IMR-90 (cell line): ENCODE results near the gene GNG7. TPM values are rescaled to one million over a fixed set of nuclear protein-coding genes. Genes with fewer than 3 reads are reported as not detected.

Experiments used
- ATAC-seq: fragments of 200-7000 bp; cut with Tn5 transposase; 2 replicates; pipeline ENCODE4 v1.9.1; 2020; ENCODE audit warnings: low read depth, mild to moderate bottlenecking, moderate library complexity
- BruUV-seq: library from RNA; stranded (reverse); fragments of 400-500 nt; replicated peaks from 2 replicates; lab custom pipeline; 2021; lab: Mats Ljungman, UMichigan
- CTCF ChIA-PET: fragments of 300-600 bp; formaldehyde crosslinking; extraction: SDS; loops from one replicate; lab custom pipeline; 2021; ENCODE audit warnings: antibody characterized with exemption; lab: Yijun Ruan, JAX
- POLR2A ChIA-PET: fragments of 300-600 bp; sonication (Branson Sonifier 250); formaldehyde crosslinking; loops from one replicate; lab custom pipeline; 2022; ENCODE audit warnings: antibody characterized with exemption; ENCODE audit not compliant: unreplicated experiment; lab: Charles Lee
- DNase-seq: peaks from one replicate; pipeline ENCODE4 v3.0.0; 2013
- H2AFZ ChIP-seq: replicated peaks from 2 replicates; pipeline ENCODE3; 2013; ENCODE audit warnings: low read length, mild to moderate bottlenecking; ENCODE audit not compliant: poor library complexity
- H2AK5ac ChIP-seq: 2 replicates; pipeline ENCODE4 v1.6.1; 2013; ENCODE audit warnings: low read depth, low read length, inconsistent platforms
- H2AK9ac ChIP-seq: replicated peaks from 2 replicates; pipeline ENCODE3; 2013; ENCODE audit warnings: mild to moderate bottlenecking, low read depth, low read length, moderate library complexity; ENCODE audit not compliant: poor library complexity
- H2BK120ac ChIP-seq: 2 replicates; pipeline ENCODE4 v1.6.1; 2013; ENCODE audit warnings: low read depth, low read length, inconsistent platforms
- H2BK15ac ChIP-seq: 3 replicates; pipeline ENCODE4 v1.6.1; 2013; ENCODE audit warnings: low read depth, low read length, inconsistent platforms
- H2BK20ac ChIP-seq: 2 replicates; pipeline ENCODE4 v1.6.1; 2013; ENCODE audit warnings: low read depth, mild to moderate bottlenecking, inconsistent platforms, low read length, moderate library complexity
- H2BK5ac ChIP-seq: 2 replicates; pipeline ENCODE4 v1.6.1; 2013; ENCODE audit warnings: mild to moderate bottlenecking, low read depth, low read length, inconsistent platforms; ENCODE audit not compliant: poor library complexity, severe bottlenecking
- H3K14ac ChIP-seq: replicated peaks from 2 replicates; pipeline ENCODE4 v1.6.1; 2013; ENCODE audit warnings: low read depth, low read length, inconsistent platforms
- H3K18ac ChIP-seq: 2 replicates; pipeline ENCODE4 v1.6.1; 2013; ENCODE audit warnings: low read depth, low read length, control low read depth
- H3K23ac ChIP-seq: 2 replicates; pipeline ENCODE4 v1.6.1; 2013; ENCODE audit warnings: low read depth, low read length, inconsistent platforms
- H3K27ac ChIP-seq: 2 replicates; pipeline ENCODE4 v1.5.1; 2013; ENCODE audit warnings: mild to moderate bottlenecking, control low read depth, low read length; ENCODE audit not compliant: insufficient read depth
- H3K27me3 ChIP-seq: 2 replicates; pipeline ENCODE4 v1.6.1; 2013; ENCODE audit warnings: low read length; ENCODE audit not compliant: control insufficient read depth, insufficient read depth
- H3K36me3 ChIP-seq: 2 replicates; pipeline ENCODE4 v1.6.1; 2013; ENCODE audit warnings: low read length, mixed read lengths; ENCODE audit not compliant: control insufficient read depth, insufficient read depth
- H3K4ac ChIP-seq: 2 replicates; pipeline ENCODE4 v1.6.1; 2013; ENCODE audit warnings: low read depth, low read length, inconsistent platforms
- H3K4me1 ChIP-seq: 2 replicates; pipeline ENCODE4 v1.6.1; 2013; ENCODE audit warnings: low read length, mixed read lengths; ENCODE audit not compliant: control insufficient read depth, insufficient read depth
- H3K4me2 ChIP-seq: 2 replicates; pipeline ENCODE4 v1.6.1; 2013; ENCODE audit warnings: low read depth, mild to moderate bottlenecking, control low read depth, low read length, moderate library complexity
- H3K4me3 ChIP-seq: 2 replicates; pipeline ENCODE4 v1.5.1; 2013; ENCODE audit warnings: low read depth, mild to moderate bottlenecking, control low read depth, low read length, moderate library complexity; ENCODE audit not compliant: insufficient read depth
- H3K56ac ChIP-seq: 2 replicates; pipeline ENCODE4 v1.6.1; 2013; ENCODE audit warnings: low read length, inconsistent platforms; ENCODE audit not compliant: insufficient read depth; ENCODE audit errors: extremely low read depth
- H3K79me1 ChIP-seq, 2 experiments: 2 replicates each; pipeline ENCODE4 v1.6.1; 2013; ENCODE audit warnings: low read length in 2 of 2, inconsistent platforms in 1 of 2, low read depth in 1 of 2
- H3K9ac ChIP-seq: 2 replicates; pipeline ENCODE4 v1.6.1; 2013; ENCODE audit warnings: low read depth, low read length, control low read depth
- H3K9me1 ChIP-seq: 2 replicates; pipeline ENCODE4 v1.6.1; 2013; ENCODE audit warnings: low read length, inconsistent platforms; ENCODE audit not compliant: insufficient read depth
- H3K9me3 ChIP-seq: 2 replicates; pipeline ENCODE4 v1.6.1; 2013; ENCODE audit warnings: low read length; ENCODE audit not compliant: control insufficient read depth, insufficient read depth
- H4K20me1 ChIP-seq: 2 replicates; pipeline ENCODE4 v1.6.1; 2013; ENCODE audit warnings: low read length, inconsistent platforms; ENCODE audit not compliant: insufficient read depth
- H4K5ac ChIP-seq: 2 replicates; pipeline ENCODE4 v1.6.1; 2013; ENCODE audit warnings: mild to moderate bottlenecking, low read depth, low read length, control low read depth
- H4K8ac ChIP-seq, 2 experiments: 2 replicates each; pipeline ENCODE4 v1.6.1; 2013; ENCODE audit warnings: low read depth in 2 of 2, low read length in 2 of 2, control low read depth in 1 of 2, inconsistent platforms in 1 of 2
- H4K91ac ChIP-seq: 2 replicates; pipeline ENCODE4 v1.6.1; 2013; ENCODE audit warnings: low read depth, low read length, inconsistent platforms; ENCODE audit not compliant: insufficient read depth
- BHLHE40 ChIP-seq: fragments of 150-350 bp; IDR thresholded peaks from 2 replicates; pipeline ENCODE4 v1.6.1; 2016; ENCODE audit warnings: mild to moderate bottlenecking, low read depth, low read length
- CEBPB ChIP-seq: IDR thresholded peaks from 2 replicates; pipeline ENCODE4 v1.6.1; 2012; ENCODE audit warnings: low read depth, low read length, improper control_type of control experiment
- CHD1 ChIP-seq: IDR thresholded peaks from 2 replicates; pipeline ENCODE4 v1.6.1; 2012; ENCODE audit warnings: low read depth, low read length, improper control_type of control experiment
- CTCF ChIP-seq: conservative IDR thresholded peaks from 2 replicates; pipeline ENCODE4 v1.5.1; 2012; ENCODE audit warnings: mild to moderate bottlenecking, low read depth, low read length, improper control_type of control experiment
- ELK1 ChIP-seq: fragments of 150-350 bp; IDR thresholded peaks from 2 replicates; pipeline ENCODE4 v1.6.1; 2016; ENCODE audit warnings: low read depth, mild to moderate bottlenecking, low read length, moderate library complexity, borderline replicate concordance
- FOS ChIP-seq: fragments of 150-350 bp; IDR thresholded peaks from 2 replicates; pipeline ENCODE4 v1.6.1; 2016; ENCODE audit warnings: low read depth, low read length
- MAFK ChIP-seq: IDR thresholded peaks from 2 replicates; pipeline ENCODE4 v1.6.1; 2012; ENCODE audit warnings: low read depth, low read length, improper control_type of control experiment
- MXI1 ChIP-seq: IDR thresholded peaks from 2 replicates; pipeline ENCODE4 v1.6.1; 2012; ENCODE audit warnings: low read depth, mild to moderate bottlenecking, low read length, moderate library complexity, borderline replicate concordance
- NFE2L2 ChIP-seq: fragments of 150-350 bp; IDR thresholded peaks from 2 replicates; pipeline ENCODE4 v1.6.1; 2016; ENCODE audit warnings: low read depth, mild to moderate bottlenecking, low read length
- POLR2A ChIP-seq: IDR thresholded peaks from 2 replicates; pipeline ENCODE4 v1.6.1; 2012; ENCODE audit warnings: mild to moderate bottlenecking, low read depth, low read length
- RAD21 ChIP-seq: IDR thresholded peaks from 2 replicates; pipeline ENCODE4 v1.6.1; 2012; ENCODE audit warnings: low read length, improper control_type of control experiment
- RFX5 ChIP-seq: IDR thresholded peaks from 2 replicates; pipeline ENCODE4 v1.8.0; 2012; ENCODE audit warnings: low read depth, mild to moderate bottlenecking, low read length, moderate library complexity
- WGBS, 2 experiments: methylation state at CpG; one replicate each; pipeline versions ENCODE4 v1.1.5 to v1.1.7; 2013; ENCODE audit warnings: missing lambda C conversion rate in 2 of 2; ENCODE audit not compliant: insufficient read length in 1 of 2; ENCODE audit errors: extremely low coverage in 2 of 2; 5-methylcytosine and 5-hydroxymethylcytosine counted together
- dilution Hi-C: fragments of 300-500 bp; cut with HindIII; formaldehyde crosslinking; loops from one replicate; pipeline ENCODE4 v1.14.3; 2018; ENCODE audit warnings: low sequenced_read_pairs; ENCODE audit not compliant: unreplicated experiment
- in situ Hi-C: fragments of 300-500 bp; cut with MboI; formaldehyde crosslinking; loops from 3 replicates; pipeline ENCODE4 v1.14.3; 2019; ENCODE audit warnings: low sequenced_read_pairs, inconsistent platforms, mixed read lengths
- intact Hi-C: fragments of 100-400 bp; cut with micrococcal nuclease; formaldehyde crosslinking; loops from 2 replicates; pipeline ENCODE4 v1.10.0; 2022
- polyA plus RNA-seq, 3 experiments: library from polyadenylated mRNA; depleted of rRNA; stranded (reverse); fragments of >200 nt; gene quantifications; 2 replicates each; pipeline ENCODE4 v1.2.3, GENCODE V29; 2012; ENCODE audit warnings: low replicate concordance in 1 of 3
- total RNA-seq: library from RNA; depleted of rRNA; stranded (reverse); fragments of >200 nt; gene quantifications from 2 replicates; pipeline ENCODE4 v1.2.3, GENCODE V29; 2012
- TF ChIP-seq, protein P1 (sequence below): fragments of 150-350 bp; IDR thresholded peaks from 2 replicates; pipeline ENCODE4 v1.6.1; 2017; ENCODE audit warnings: mild to moderate bottlenecking, antibody characterized with exemption, low read length, low read depth

Gene GNG7
- total and polyA plus RNA-seq, 2 of the 4 experiments (the other 2 are of a cell fraction): under 0.01 to 0.21 TPM

GRCh38 chr19:2732157-2732725 is 29.7 kb upstream of the GNG7 start:
- intact Hi-C loops: no loop called here

More at GRCh38 chr19:2732157-2732725, 29.7 kb upstream of the GNG7 start:
- H2BK15ac ChIP-seq: no peak overlapping the region
- peaks cover 0 to 18% of the 10 kb centered on the region in 2 experiments; a peak in 2 of 4 replicates for H3K79me1 ChIP-seq
- H4K5ac ChIP-seq: no peak overlapping the region
- no TSS peak for BruUV-seq
- no peak for DNase-seq
- dilution Hi-C loops (no loop called here), in situ Hi-C loops (no loop called here)
- H2AK9ac ChIP-seq: no peak overlapping the region
- H2BK120ac ChIP-seq: no peak overlapping the region
- ATAC-seq: no peak
- no peak overlapping the region for H2AK5ac ChIP-seq
- no peak overlapping the region for H2BK5ac ChIP-seq
- H3K27me3 ChIP-seq: peaks cover 4% of the 10 kb centered on the region
- H3K36me3 ChIP-seq: peaks cover 29% of the 10 kb centered on the region
- H2BK20ac ChIP-seq: no peak overlapping the region
- ChIA-PET POLR2A (no interaction called here), CTCF (interaction anchor here (0.7 kb wide), 1 partner anchor 184 kb away, joined by 3 read pairs; no protein-coding TSS in a partner anchor)
- H3K9me3 ChIP-seq: no peaks in the 10 kb centered on the region; the same call in 1 of the 2 replicates
- no peak overlapping the region for H4K8ac ChIP-seq
- H3K4me2 ChIP-seq: no peak overlapping the region
- H3K27ac ChIP-seq: no peak overlapping the region
- H3K9ac ChIP-seq: no peak overlapping the region
- no peaks in the 10 kb centered on the region for H3K4me1 ChIP-seq
- H3K9me1 ChIP-seq: 0 out of 2 replicates have a peak, but pooled peaks cover 2% of the 10 kb centered on the region
- H3K23ac ChIP-seq: no peak overlapping the region
- no peak overlapping the region for H3K4ac ChIP-seq
- H4K20me1 ChIP-seq: no peaks in the 10 kb centered on the region; the same call in none of the 2 replicates
- no peak overlapping the region for H3K14ac ChIP-seq
- no peak overlapping the region for H3K4me3 ChIP-seq
- H3K56ac ChIP-seq: no peak overlapping the region
- no peak overlapping the region for H3K18ac ChIP-seq
- no peak overlapping the region for H4K91ac ChIP-seq
- TF ChIP-seq RAD21: no peak
- no peak for TF ChIP-seq FOS
- TF ChIP-seq ELK1: no peak
- TF ChIP-seq, protein P1, sequence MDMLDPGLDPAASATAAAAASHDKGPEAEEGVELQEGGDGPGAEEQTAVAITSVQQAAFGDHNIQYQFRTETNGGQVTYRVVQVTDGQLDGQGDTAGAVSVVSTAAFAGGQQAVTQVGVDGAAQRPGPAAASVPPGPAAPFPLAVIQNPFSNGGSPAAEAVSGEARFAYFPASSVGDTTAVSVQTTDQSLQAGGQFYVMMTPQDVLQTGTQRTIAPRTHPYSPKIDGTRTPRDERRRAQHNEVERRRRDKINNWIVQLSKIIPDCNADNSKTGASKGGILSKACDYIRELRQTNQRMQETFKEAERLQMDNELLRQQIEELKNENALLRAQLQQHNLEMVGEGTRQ: no peak
- TF ChIP-seq POLR2A: no peak
- no peak for TF ChIP-seq NFE2L2
- TF ChIP-seq MXI1: no peak
- TF ChIP-seq MAFK: no peak
- no peak for TF ChIP-seq BHLHE40
- no peak for TF ChIP-seq RFX5
- TF ChIP-seq CTCF: no peak
- TF ChIP-seq CEBPB: no peak
- no peak for TF ChIP-seq CHD1
- WGBS, 2 experiments: 94% methylated on average over 9 of the region's 33 CpGs; no CpG with 5 or more reads in 1 of the 2 experiments
- H2AFZ ChIP-seq: no peak overlapping the region
